ENCODE results near the gene TNKS1BP1. TPM values are rescaled to one million over a fixed set of nuclear protein-coding genes. Genes with fewer than 3 reads are reported as not detected.

The TNKS1BP1 gene
- total RNA-seq, 1 donor from 2014 or later, result 122 TPM

- Mint-ChIP-seq H3K4me1 (ENCODE audit: unreplicated experiment) (peaks cover 42% of the 10 kb centered on the region), H3K27ac (peak overlapping the region; percentile 96), H3K27me3 (no peaks in the 10 kb centered on the region), H3K36me3 (peaks cover 18% of the 10 kb centered on the region), H3K4me3 (peak overlapping the region; percentile 95), H3K9me3 (no peaks in the 10 kb centered on the region)
- DNase-seq (ENCODE audit: extremely low spot score, unreplicated experiment), result no peak
- no peak for TF ChIP-seq CTCF (conservative IDR thresholded peaks at IDR 0.05)
These were observed 3.9 kb downstream of the TNKS1BP1 start for GRCh38 chr11:57320719-57321387.

- peaks cover 37% of the 10 kb centered on the region for H3K4me1 Mint-ChIP-seq (ENCODE audit: unreplicated experiment)
- no peak overlapping the region for H3K4me3 Mint-ChIP-seq
- TF ChIP-seq CTCF (conservative IDR thresholded peaks at IDR 0.05), result no peak
- no peaks in the 10 kb centered on the region for H3K27me3 Mint-ChIP-seq
- peak overlapping the region; percentile 9 for H3K27ac Mint-ChIP-seq
- H3K9me3 Mint-ChIP-seq, result no peaks in the 10 kb centered on the region
- H3K36me3 Mint-ChIP-seq, result peaks cover 15% of the 10 kb centered on the region
- no peak for DNase-seq (ENCODE audit: extremely low spot score, unreplicated experiment)
These were observed 4.6 kb downstream of the TNKS1BP1 start for GRCh38 chr11:57320067-57320718.

GRCh38 chr11:57318178-57318577 lies 6.6 kb downstream of the TNKS1BP1 start:
- Mint-ChIP-seq H3K27me3 (no peaks in the 10 kb centered on the region), H3K4me3 (peak overlapping the region; percentile 51), H3K4me1 (ENCODE audit: unreplicated experiment) (peaks cover 31% of the 10 kb centered on the region), H3K36me3 (peaks cover 18% of the 10 kb centered on the region), H3K9me3 (no peaks in the 10 kb centered on the region), H3K27ac (no peak overlapping the region)
- TF ChIP-seq CTCF (conservative IDR thresholded peaks at IDR 0.05), result no peak
- DNase-seq (ENCODE audit: extremely low spot score, unreplicated experiment), result no peak

- no peaks in the 10 kb centered on the region for H3K9me3 Mint-ChIP-seq
- no peak for DNase-seq (ENCODE audit: extremely low spot score, unreplicated experiment)
- no peak overlapping the region for H3K4me3 Mint-ChIP-seq
- peaks cover 20% of the 10 kb centered on the region for H3K36me3 Mint-ChIP-seq
- no peaks in the 10 kb centered on the region for H3K27me3 Mint-ChIP-seq
- no peak overlapping the region for H3K27ac Mint-ChIP-seq
- peaks cover 18% of the 10 kb centered on the region for H3K4me1 Mint-ChIP-seq (ENCODE audit: unreplicated experiment)
- no peak for TF ChIP-seq CTCF (conservative IDR thresholded peaks at IDR 0.05)
These were observed 8.7 kb downstream of the TNKS1BP1 start for GRCh38 chr11:57316017-57316416.

GRCh38 chr11:57315491-57315890 lies 9.3 kb downstream of the TNKS1BP1 start:
- no peak for DNase-seq (ENCODE audit: extremely low spot score, unreplicated experiment)
- Mint-ChIP-seq H3K9me3 (no peaks in the 10 kb centered on the region), H3K4me3 (no peak overlapping the region), H3K4me1 (ENCODE audit: unreplicated experiment) (peaks cover 14% of the 10 kb centered on the region), H3K27ac (no peak overlapping the region), H3K36me3 (peaks cover 16% of the 10 kb centered on the region), H3K27me3 (no peaks in the 10 kb centered on the region)
- TF ChIP-seq CTCF (conservative IDR thresholded peaks at IDR 0.05), result no peak

All from type B pancreatic cell (in vitro differentiated cells).